BLaER1 treated with 17β-estradiol and CSF1 and Interleukin-3, amounts not matched to agents 10 nM and 100 nM (cell line): ENCODE data around the gene CLRN2.
"Not testable (repeated sequence)": the region's sequence is repeated elsewhere in the genome, so short reads cannot be mapped to it uniquely, and the experiment has no call there.

Experiments used
- H3K27ac ChIP-seq, 11 experiments: shearing (Covaris generic); formaldehyde crosslinking; 2 replicates each; pipeline ENCODE4 v1.8.1; 2022
- H3K27me3 ChIP-seq, 11 experiments: shearing (Covaris generic); formaldehyde crosslinking; 2 replicates each; pipeline ENCODE4 v1.8.1; 2022
- H3K36me3 ChIP-seq, 11 experiments: shearing (Covaris generic); formaldehyde crosslinking; 2 replicates each; pipeline ENCODE4 v1.8.1; 2022
- H3K4me1 ChIP-seq, 10 experiments: shearing (Covaris generic); formaldehyde crosslinking; 2 replicates each; pipeline ENCODE4 v1.8.1; 2022
- H3K4me2 ChIP-seq, 11 experiments: shearing (Covaris generic); formaldehyde crosslinking; 2 replicates each; pipeline ENCODE4 v1.8.1; 2022
- H3K4me3 ChIP-seq, 10 experiments: shearing (Covaris generic); formaldehyde crosslinking; 2 replicates each; pipeline ENCODE4 v1.8.1; 2022
- H3K9ac ChIP-seq, 11 experiments: shearing (Covaris generic); formaldehyde crosslinking; 2 replicates each; pipeline ENCODE4 v1.8.1; 2022
- H3K9me3 ChIP-seq, 11 experiments: shearing (Covaris generic); formaldehyde crosslinking; replicated peaks in 1 of 11; 2 replicates each; pipeline ENCODE4 v1.8.1; 2022
- H4K20me1 ChIP-seq, 11 experiments: shearing (Covaris generic); formaldehyde crosslinking; 2 replicates each; pipeline ENCODE4 v1.8.1; 2022
- Cebpa-rat ChIP-seq, 11 experiments: shearing (Covaris generic); IDR thresholded peaks; 2 replicates each; pipeline ENCODE4 v1.8.1; 2022

CLRN2 gene

GRCh38 chr4:17528551-17529165 lies 13.7 kb downstream of the CLRN2 start:
- Histone ChIP-seq H3K9me3 (no peaks in the 10 kb centered on the region), H4K20me1 (no peaks in the 10 kb centered on the region), H3K27me3 (no peaks in the 10 kb centered on the region), H3K36me3 (no peaks in the 10 kb centered on the region), H3K27ac (no peak overlapping the region), H3K9ac (no peak overlapping the region), H3K4me3 (no peak overlapping the region), H3K4me1 (no peaks in the 10 kb centered on the region), H3K4me2 (no peak overlapping the region)
- no peak for TF ChIP-seq Cebpa-rat (IDR thresholded peaks at IDR 0.05)

- Histone ChIP-seq H3K27ac (no peak overlapping the region), H4K20me1 (no peaks in the 10 kb centered on the region), H3K9ac (no peak overlapping the region), H3K4me2 (no peak overlapping the region), H3K9me3 (peaks cover 0 to 6% (median 0%) of the 10 kb centered on the region in 11 experiments; a peak in 6 of 22 replicates), H3K4me1 (no peaks in the 10 kb centered on the region), H3K36me3 (no peaks in the 10 kb centered on the region), H3K4me3 (no peak overlapping the region), H3K27me3 (no peaks in the 10 kb centered on the region)
- TF ChIP-seq Cebpa-rat (IDR thresholded peaks at IDR 0.05): no peak
Observed at GRCh38 chr4:17531538-17532285, 16.7 kb downstream of the CLRN2 start.

GRCh38 chr4:17534705-17535104 lies 19.7 kb downstream of the CLRN2 start:
- H3K27ac ChIP-seq: no peak overlapping the region
- no peaks in the 10 kb centered on the region for H4K20me1 ChIP-seq

GRCh38 chr4:17535242-17535641 lies 20.3 kb downstream of the CLRN2 start:
- no peaks in the 10 kb centered on the region for H3K36me3 ChIP-seq
- no peak overlapping the region for H3K9ac ChIP-seq
- H3K27ac ChIP-seq: no peak overlapping the region
- no peaks in the 10 kb centered on the region for H3K27me3 ChIP-seq
- no peak for TF ChIP-seq Cebpa-rat (IDR thresholded peaks at IDR 0.05)
- H3K4me2 ChIP-seq: no peak overlapping the region
- no peaks in the 10 kb centered on the region for H4K20me1 ChIP-seq
- H3K4me1 ChIP-seq: no peaks in the 10 kb centered on the region
- H3K4me3 ChIP-seq: no peak overlapping the region
- peaks cover 0 to 6% (median 0%) of the 10 kb centered on the region in 11 experiments; a peak in 6 of 22 replicates for H3K9me3 ChIP-seq

More at GRCh38 chr4:17534705-17535104, 19.7 kb downstream of the CLRN2 start:
- TF ChIP-seq Cebpa-rat (IDR thresholded peaks at IDR 0.05): no peak
- Histone ChIP-seq H3K9me3 (peaks cover 0 to 6% (median 0%) of the 10 kb centered on the region in 11 experiments; a peak in 6 of 22 replicates), H3K4me3 (no peak overlapping the region), H3K4me1 (no peaks in the 10 kb centered on the region), H3K9ac (no peak overlapping the region), H3K27me3 (no peaks in the 10 kb centered on the region), H3K36me3 (no peaks in the 10 kb centered on the region), H3K4me2 (no peak overlapping the region)

GRCh38 chr4:17535906-17536305 lies 20.9 kb downstream of the CLRN2 start:
- no peak overlapping the region for H3K4me3 ChIP-seq
- H3K27me3 ChIP-seq: no peaks in the 10 kb centered on the region
- peaks cover 0 to 6% (median 0%) of the 10 kb centered on the region in 11 experiments; a peak in 6 of 22 replicates for H3K9me3 ChIP-seq
- no peaks in the 10 kb centered on the region for H3K36me3 ChIP-seq
- no peak overlapping the region for H3K27ac ChIP-seq
- no peak for TF ChIP-seq Cebpa-rat (IDR thresholded peaks at IDR 0.05)
- H3K4me1 ChIP-seq: no peaks in the 10 kb centered on the region
- no peak overlapping the region for H3K4me2 ChIP-seq
- no peaks in the 10 kb centered on the region for H4K20me1 ChIP-seq
- no peak overlapping the region for H3K9ac ChIP-seq

- not testable (repeated sequence) for H3K27me3 ChIP-seq, H3K4me3 ChIP-seq, H3K9ac ChIP-seq
Observed at GRCh38 chr4:17537060-17537459, 22.1 kb downstream of the CLRN2 start.

GRCh38 chr4:17544205-17544604 lies 29.2 kb downstream of the CLRN2 start:
- Histone ChIP-seq H3K4me2 (no peak overlapping the region), H3K27me3 (no peaks in the 10 kb centered on the region), H3K4me3 (no peak overlapping the region), H3K27ac (no peak overlapping the region), H3K9me3 (no peaks in the 10 kb centered on the region), H3K9ac (no peak overlapping the region), H4K20me1 (no peaks in the 10 kb centered on the region), H3K4me1 (no peaks in the 10 kb centered on the region), H3K36me3 (no peaks in the 10 kb centered on the region)
- no peak for TF ChIP-seq Cebpa-rat (IDR thresholded peaks at IDR 0.05)

More at GRCh38 chr4:17537060-17537459, 22.1 kb downstream of the CLRN2 start:
- H3K27ac ChIP-seq, H3K9me3 ChIP-seq, H4K20me1 ChIP-seq, H3K36me3 ChIP-seq, H3K4me1 ChIP-seq, H3K4me2 ChIP-seq: not testable (repeated sequence)

- Histone ChIP-seq H3K27ac (no peak overlapping the region), H3K4me2 (no peak overlapping the region), H3K4me3 (no peak overlapping the region), H3K27me3 (no peaks in the 10 kb centered on the region), H3K36me3 (no peaks in the 10 kb centered on the region), H3K9me3 (no peaks in the 10 kb centered on the region), H4K20me1 (no peaks in the 10 kb centered on the region), H3K4me1 (no peaks in the 10 kb centered on the region), H3K9ac (no peak overlapping the region)
- TF ChIP-seq Cebpa-rat (IDR thresholded peaks at IDR 0.05): no peak
Observed at GRCh38 chr4:17544831-17545234, 29.9 kb downstream of the CLRN2 start.

GRCh38 chr4:17545374-17546140 lies 30.6 kb downstream of the CLRN2 start:
- H3K4me1 ChIP-seq: no peaks in the 10 kb centered on the region
- H3K9ac ChIP-seq: no peak overlapping the region

More at GRCh38 chr4:17545374-17546140, 30.6 kb downstream of the CLRN2 start:
- Histone ChIP-seq H4K20me1 (no peaks in the 10 kb centered on the region), H3K36me3 (no peaks in the 10 kb centered on the region), H3K4me2 (no peak overlapping the region), H3K9me3 (no peaks in the 10 kb centered on the region), H3K4me3 (no peak overlapping the region), H3K27ac (no peak overlapping the region), H3K27me3 (no peaks in the 10 kb centered on the region)
- TF ChIP-seq Cebpa-rat (IDR thresholded peaks at IDR 0.05): no peak
